Fibroblast of upper back skin (primary cell): ENCODE measurements around the gene ANKRD2.
"Not testable (repeated sequence)": the region's sequence is repeated elsewhere in the genome, so short reads cannot be mapped to it uniquely, and the experiment has no call there.

ENCODE experiments used
- DNase-seq: peaks from one replicate; pipeline ENCODE4 v3.0.0-alpha.2; 2013

The ANKRD2 gene, protein sequence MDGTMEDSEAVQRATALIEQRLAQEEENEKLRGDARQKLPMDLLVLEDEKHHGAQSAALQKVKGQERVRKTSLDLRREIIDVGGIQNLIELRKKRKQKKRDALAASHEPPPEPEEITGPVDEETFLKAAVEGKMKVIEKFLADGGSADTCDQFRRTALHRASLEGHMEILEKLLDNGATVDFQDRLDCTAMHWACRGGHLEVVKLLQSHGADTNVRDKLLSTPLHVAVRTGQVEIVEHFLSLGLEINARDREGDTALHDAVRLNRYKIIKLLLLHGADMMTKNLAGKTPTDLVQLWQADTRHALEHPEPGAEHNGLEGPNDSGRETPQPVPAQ

DNA sequence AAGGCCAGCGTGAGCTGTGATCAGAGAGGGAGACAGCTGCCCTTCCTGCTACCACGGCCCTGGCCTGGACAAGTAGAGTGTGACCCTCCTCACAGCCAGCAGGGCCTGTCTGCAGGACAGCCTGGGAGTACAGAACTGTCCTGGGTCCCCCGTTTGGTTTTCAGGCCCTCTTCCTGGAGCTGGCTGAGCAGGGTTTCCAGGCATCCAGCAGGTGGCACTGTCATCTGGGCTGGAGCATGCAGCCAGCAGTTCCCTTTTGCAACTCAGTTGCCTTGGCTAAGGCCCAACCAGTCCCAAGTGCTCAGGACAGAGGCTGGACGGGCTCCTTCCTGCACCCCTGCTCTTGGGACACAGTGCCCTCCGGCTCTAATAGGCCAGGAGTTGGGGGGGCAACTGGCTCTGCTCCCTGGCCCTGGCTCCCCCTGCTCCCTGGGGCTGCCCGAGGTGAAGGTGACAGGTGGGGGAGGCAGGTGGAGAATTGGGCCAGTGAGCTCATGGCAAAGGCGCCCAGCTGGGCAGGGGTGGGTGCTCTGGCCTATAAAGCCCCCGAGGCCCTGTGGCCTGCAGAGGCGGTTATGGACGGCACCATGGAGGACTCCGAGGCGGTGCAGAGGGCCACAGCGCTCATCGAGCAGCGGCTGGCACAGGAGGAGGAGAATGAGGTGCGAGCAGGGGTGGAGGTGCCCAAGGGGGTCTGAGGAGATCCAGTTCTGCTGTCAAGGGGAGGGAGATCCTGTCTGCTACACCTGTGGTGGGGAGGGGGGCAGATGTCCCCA lies at the start of gene ANKRD2:
ANKRD2 (plus strand) TSS at position 566 of the 776 bp plus-strand sequence; CDS start at position 576, 10 bp downstream.
- peak; percentile 71 for DNase-seq

DNA sequence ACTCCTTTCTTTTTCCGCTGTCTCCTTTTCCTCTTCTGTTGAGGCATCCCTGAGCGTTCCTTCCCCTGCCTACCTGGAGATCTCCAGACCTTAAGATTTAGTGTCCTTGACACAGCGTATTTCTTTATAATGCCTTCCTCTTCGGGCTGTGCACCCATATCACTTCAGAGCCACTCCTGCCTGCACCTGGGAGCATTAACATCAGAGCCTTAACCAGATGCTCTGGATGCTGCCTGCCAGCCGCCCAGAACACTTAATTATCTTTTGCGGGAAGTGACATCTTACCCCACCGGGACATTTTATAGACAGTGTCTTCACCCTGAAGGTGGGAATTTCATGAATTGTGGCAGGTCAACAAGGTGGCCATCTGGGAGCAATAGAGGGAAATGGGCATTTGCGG lies 49.6 kb upstream of the ANKRD2 start:
- no peak for DNase-seq

DNA sequence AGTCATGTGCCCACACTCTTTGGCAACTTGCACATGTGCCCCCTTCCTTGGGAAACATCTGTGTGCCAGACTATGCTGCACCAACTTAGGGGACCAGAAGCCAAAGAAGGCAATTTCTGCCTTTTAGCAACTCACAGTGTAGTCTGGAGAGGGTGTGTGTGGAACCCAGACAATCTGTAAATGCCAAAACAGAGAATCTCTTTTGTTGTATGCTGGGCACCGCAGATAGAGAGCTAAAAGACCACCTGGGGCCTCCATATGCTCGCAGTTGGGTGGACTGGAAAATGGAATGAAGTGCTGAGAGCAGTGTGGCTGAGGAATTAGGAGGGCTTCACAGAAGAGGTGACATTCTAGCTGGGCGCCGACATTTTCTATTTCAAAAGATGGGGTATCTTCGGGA lies 47.5 kb upstream of the ANKRD2 start:
- DNase-seq: no peak

DNA sequence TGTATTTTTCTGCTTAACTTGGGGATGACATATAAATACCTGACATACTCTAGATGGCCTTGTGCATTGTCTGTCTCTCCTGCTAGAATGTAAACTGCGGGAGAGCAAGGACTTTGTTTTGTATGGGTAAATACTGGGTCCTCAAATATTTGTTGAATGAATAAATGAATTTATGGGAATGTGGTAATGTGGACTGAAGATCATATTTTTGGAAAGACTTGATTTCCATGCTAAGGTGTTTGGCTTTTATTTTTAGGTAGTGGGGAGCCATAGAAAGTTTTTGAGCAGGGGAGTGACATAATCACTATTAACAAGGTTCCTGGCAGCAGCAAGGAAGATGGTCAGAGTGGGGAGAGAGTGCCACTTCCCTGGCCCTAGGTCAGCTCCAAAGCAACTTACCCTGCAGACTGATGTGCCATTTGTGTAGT lies 46.9 kb upstream of the ANKRD2 start:
- DNase-seq: no peak

DNA sequence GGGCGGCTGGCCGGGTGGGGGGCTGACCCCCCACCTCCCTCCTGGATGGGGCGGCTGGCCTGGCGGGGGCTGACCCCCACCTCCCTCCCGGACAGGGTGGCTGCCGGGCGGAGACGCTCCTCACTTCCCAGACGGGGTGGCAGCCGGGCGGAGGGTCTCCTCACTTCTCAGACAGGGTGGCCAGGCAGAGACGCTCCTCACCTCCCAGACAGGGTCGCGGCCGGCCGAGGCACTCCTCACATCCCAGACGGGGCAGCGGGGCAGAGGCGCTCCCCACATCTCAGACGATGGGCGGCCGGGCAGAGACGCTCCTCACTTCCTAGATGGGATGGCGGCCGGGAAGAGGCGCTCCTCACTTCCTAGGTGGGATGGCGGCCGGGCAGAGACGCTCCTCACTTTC lies 43.7 kb upstream of the ANKRD2 start:
- not testable (repeated sequence) for DNase-seq

DNA sequence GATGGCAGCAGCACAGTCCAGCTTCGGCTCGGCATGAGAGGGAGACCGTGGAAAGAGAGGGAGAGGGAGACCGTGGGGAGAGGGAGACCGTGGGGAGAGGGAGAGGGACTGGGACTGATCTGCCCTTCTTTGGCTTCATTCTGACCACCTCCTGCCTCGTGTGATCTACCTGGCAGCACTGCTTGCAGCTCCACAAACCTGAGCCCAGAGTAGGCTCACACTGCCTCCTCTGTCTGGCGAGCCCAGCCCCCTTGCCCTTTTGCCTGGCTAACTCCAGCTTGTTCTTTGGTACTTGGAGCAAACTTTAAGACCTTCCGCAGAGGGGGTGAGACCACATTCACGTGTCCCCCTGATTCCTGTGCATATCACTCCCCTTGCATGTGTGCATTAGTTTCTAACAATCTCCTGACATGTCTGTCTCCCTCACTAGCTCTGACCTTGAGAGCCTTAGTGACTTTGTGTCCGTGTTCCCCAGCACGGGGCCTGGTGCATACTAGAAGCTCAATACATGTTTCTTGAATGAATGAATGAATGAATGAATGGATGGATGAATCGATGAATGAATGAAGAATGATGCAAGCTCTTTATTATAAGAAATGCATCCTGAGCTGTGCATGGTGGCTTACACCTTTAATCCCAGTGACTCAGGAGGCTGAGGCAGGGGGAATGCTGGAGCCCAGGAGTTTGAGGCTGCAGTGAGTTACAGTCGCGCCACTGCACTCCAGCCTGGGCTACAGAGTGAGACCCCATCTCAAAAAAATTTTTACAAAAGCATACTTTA lies 42.7 kb upstream of the ANKRD2 start:
- DNase-seq: no peak

DNA sequence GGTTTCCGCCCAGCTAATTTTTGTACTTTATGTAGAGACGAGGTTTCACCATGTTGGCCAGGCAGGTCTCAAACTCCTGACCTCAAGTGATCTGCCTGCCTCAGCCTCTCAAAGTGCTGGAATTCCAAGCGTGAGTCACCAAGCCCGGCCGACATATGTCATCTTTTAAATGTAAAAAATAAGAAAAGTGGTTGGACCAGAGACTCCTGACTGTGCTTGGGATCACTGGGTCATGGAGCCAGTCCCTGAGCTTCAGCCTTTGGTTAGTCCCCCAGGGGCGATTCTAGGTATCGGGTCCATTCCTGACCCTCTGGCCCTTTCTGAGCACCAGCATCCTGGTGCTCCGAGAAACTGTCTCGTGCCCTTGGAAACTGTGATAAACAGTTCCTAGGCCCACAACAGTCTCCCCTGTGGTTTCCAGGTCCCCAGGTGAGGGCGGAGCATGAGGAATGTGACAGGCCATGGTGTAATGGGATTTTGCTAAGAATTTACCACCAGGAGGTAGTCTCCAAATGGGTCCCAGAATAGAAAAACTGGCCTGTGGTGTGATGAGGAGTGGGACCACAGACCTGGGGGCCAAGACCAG lies 41.1 kb upstream of the ANKRD2 start:
- peak; percentile 32 for DNase-seq

DNA sequence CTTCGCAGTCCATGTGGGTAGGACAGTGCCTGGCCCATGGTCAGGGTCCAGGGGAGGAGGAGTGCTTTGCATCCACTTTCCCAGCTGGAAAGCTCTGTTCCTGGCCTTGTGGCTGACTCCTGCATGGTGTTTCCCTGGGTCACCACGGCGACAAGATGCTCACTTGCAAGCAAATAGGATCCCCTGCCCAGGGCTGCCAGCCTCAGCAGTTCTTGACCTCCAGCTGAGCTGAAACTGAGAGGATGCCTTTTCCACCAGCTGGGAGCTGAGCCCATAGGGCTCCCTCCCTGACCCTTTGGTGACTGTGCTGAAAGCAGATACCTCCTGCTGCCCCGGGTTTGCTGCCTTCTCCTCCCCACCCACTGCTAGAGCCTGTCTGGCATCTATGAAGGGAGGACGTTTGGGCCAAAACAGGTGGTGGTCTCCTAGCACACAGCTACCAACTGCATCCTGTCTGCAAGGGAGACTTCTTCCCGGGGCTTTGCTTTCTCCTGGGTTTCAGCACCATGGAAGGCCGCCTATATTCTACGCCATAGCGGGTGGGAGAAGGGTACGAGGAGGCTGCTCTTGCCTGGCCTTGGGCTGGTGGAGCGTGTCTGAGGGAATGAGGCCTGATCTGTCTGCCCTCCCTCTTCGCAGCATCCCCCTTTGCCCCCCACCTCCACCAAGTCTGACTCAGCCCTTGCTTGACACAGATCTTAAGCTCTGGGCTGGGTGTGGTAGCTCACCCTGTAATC lies 39.5 kb upstream of the ANKRD2 start:
- peak; percentile 28 for DNase-seq

DNA sequence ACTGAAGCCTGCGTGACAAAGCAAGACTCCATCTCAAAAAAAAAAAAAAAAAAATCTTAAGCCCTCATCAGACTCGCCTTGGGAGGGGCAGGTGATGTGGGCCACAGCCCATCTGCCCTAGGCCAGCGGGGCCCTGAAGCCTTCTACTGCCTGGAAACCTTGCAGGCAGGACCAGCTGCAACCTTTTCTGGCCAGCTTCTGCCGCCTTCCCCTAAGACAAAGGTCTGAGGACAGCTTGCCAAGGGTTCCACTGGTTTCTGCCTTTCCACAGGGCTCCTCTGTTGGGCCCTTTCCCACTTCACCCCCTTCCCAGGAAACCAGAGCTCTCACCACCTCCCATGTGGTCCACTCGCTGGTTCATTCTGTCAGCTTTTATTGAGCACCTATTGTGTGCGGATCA lies 38.7 kb upstream of the ANKRD2 start:
- DNase-seq: no peak

DNA sequence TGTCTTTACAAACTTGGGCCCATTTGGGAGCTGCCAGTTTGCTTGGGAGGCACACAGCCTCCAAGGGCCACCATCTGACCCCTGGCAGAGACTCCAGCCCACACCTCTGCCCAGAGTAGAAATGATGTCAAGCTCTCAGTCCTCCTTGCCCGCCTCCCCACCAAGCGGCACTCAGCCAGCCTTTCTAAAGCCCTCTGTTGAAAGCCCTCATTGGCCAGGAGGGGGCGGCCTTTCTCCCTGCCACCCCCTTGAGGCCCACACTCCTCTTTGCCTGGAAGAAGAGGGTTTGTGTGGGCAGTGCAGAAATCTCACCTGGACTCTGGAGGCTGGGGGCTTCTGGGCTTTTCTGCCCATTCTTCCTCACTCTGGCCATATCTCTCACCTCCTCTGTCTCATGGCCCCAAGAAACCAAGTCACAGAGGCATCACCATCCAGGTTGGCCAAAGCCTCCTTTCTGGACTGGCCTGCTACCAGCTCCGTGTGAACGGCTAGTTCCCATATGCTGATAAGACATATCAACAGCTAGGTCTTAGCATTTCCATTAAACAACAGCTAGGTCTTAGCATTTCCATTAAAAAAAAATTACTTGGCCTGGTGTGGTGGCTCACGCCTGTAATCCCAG lies 37.7 kb upstream of the ANKRD2 start:
- no peak for DNase-seq

DNA sequence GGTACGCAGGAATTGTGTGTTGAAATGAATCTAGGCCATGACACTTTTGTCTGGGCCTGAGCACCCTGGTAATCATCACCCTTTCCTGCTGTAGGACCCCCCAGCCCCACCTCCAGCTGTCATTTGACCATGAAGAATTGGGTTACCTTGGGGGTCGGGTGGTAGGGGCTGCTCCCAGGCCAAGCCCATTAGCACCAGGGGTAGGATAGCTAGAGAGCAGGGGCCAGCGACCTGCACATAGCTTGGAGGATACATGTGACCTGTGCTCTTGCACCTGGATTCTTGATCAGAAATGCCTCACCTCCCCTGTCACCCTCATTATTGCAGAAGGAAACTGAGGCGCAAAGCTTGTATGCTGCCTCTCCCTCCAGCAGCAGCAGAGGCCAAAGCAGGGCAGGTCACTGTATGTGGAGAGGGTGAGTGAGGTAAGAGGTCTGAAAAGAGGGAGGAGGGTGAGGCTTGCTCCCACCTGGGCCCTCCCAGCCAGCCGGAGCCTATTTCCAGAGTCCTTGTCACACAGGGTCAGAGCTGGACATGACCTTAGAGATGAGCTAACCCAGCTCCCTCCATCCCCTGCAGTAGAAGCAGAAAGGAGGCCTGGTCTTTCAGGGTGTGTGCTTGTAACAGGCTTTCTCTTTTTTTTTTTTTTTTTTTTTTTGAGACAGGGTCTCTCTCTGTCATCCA lies 35.3 kb upstream of the ANKRD2 start:
- no peak for DNase-seq

DNA sequence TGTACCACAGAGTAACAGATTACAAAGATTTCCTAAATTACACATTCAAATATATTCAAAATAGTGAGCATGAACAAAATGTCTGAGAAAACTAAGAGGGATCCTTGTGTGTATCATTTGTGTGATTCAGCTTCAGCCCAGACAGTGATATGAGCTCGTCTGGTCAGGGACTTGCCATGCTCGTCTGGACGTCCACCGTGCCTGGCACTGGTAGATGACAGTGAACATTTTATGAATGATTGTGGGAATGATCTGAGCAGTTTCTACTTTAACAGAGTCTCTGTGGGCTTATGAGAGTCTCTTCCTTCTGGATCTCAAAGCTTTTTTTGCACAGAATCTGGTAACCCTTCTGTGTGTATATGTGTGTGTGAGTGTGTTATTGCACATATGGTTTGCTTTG lies 34.2 kb upstream of the ANKRD2 start:
- peak; percentile 53 for DNase-seq

DNA sequence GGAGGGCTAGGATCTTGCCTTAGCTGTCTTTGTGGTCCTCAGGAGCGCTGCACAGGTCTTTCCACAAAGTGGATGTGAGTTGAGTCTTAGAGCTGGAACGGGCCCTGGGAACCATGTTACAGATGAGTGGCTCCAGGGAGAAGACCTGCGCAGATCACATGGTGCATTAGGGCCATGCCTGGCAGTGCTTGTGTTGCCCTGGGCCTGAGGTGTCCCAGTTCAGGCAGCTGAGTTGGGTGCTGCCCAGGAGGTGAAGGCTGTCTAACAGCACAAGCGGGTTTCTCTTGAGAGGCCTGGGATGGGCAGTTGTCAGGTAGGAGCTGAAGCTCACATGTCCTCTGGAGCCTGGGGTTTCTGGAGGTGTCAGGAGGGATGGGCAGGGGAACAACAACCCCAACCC lies 33.7 kb upstream of the ANKRD2 start:
- no peak for DNase-seq

DNA sequence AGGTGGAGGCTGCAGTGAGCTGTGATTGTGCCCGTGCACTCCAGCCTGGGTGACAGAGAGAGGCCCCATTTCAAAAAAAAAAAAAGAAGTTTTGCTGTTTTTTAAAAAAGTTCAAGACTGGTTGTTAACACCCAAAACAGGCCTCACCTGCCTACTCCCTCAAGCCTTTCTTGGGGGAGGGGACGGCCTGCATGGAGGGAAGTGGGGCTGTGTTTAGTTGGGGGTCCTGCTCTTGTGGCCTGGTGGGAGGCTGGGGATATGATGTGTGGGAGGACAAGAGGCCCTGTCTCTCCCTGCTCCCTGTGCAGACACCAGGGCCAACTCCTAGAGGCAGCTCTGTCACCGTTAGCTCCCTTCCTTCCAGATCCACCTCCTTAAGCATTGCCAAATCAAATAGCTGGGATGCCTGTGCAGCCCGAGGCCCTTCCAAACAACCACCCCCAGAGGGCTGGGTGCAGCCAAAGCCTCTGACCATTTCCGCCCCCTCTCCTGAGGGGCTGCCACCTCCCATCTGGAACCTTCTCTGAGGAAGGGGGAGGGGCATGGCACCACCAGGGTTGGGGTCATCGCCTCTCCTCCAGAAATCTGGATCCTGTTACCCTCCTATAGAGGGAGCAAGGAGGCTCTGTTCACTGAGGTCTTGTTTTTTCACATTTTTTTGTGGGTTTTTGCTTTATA lies 32.9 kb upstream of the ANKRD2 start:
- peak; percentile 88 for DNase-seq

DNA sequence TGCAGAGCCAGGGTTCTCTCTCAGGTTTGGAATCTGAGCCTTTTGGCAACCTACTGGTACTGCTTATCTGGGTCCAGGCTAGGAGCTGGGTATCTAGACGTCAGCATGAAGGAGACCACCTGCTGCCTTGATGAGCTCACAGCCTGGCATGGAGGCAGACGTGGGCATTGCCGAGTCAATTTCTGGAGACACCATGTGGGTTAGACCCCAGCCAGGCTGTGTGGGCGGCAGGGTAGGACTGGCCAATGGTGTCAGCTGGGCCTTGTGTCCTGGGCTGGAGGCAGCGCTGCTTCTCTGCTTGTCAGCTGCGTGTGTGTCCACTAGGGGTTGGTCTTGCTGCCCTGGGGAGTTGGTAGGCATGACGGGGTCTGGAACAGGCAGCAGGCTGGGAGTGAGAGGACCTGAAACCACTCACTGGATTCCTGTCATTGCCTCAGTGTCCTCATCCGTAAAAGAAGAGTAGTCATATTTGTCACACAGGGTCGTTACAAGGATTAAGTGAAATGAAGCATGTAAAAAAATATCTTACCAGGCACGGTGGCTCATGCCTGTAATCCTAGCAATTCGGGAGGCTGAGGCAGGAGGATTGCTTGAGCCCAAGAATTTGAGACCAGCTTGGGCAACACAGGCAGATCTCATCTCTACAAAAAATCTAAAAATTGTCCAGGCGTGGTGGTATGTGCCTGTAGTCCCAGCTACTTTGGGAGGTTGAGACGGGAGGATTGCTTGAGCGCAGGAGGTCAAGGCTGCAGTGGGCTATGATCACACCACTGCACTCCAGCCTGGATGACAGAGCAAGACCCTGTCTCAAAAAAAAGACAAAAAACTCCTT lies 31.7 kb upstream of the ANKRD2 start:
- DNase-seq: no peak

DNA sequence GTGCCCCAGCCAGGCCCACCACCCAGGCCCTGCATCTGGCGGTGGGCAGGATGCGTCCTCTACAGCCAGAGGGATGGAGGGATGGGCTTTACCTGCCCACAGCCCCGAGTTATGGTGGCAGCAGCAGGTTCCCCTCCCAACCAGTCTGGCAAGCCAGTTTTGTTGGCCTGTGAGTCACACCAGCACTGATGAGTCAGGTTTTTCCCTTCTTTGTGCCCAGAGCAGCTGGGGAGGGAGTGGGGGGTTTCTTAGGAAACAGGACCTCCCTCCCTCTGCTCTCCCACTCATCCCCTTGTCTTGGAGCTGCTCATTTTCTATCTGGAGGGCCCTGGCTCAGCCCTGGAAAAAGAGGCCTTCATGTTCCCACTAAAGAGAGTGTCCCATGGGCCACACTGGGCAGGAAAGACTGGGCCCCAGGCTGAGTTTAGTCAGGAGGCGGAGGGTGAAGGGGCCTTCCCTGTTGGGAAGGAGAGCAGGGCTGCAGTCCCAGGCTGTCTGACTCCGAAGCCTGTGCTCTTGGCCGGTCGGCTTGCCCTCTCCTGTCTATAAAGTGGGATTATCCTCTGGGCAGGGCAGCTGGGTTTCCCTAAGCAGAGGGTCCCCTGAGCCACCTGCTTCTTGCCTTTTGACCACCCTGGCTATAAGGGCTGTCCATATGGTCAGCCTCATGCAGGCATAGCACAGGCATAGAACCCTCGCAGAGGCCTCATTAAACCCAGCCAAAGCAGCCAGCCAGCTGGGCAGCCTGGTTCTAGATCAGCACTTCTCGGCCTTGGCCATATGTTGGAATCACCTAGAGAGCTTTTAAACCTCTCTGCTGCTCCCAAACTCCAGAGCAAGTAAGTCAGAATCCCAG lies 30.2 kb upstream of the ANKRD2 start:
- peak; percentile 95 for DNase-seq

DNA sequence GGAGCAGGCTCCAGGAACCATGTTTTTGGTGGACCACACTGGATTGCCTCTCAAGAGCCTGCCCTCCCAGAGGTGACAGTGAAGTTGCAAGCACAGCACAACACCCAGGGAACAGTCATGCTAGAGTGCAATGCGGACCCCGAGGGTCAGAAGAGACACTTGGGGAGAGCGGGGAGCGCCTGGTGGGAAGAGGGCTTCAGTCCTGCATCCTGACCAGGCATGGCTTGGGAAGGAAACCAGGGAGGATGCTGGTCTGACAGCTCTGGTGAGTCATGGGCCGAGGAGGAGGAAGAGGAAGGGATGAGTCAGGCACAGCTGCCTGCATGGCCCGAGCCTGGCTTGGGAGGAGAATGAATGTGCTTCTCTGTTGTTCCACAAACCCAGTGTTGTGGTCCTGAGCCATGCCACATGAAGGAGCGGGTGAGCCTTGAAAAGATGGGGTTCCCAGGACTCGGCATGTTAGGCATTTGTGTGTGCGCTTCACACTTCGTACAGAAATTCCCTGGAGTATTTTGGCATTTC lies 29.5 kb upstream of the ANKRD2 start:
- peak; percentile 97 for DNase-seq

DNA sequence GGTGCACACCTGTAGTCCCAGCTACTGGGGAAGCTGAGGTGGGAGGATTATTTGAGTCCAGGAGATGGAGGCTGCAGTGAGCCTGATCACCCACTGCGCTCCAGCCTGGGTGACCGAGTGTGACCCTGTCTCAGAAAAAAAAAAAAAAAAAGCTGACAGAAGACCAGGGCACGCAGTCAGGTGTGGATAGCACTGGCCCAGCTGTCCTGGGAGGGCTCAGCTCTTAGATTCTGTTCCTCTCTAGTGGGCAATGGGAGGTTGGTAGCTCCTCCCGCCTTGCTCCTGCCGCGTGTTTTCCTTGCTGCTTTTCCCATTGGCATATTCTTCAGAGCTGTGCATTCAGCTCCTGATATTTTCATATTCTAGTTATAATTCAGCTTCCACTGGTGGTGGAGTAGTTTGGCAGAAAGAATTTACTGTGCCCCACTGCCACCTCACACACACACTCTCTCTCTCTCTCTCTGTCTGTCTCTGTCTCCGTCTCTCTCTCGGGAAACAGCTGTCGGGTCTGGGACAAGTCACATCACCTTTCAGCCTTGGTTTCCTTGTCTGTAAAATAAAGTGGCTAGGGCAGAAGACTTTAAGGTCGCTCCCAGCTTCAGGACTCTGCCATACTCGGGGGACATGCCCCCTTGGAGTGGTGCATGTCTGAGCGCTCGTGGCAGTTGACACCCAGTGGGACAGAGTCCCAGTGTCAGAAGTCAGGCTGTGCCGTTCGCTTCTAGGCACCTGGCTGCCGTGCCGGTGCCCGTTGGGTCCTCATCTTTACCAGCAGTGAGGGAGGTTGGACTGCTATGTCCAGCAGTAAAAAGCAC lies 25.9 kb upstream of the ANKRD2 start:
- DNase-seq: no peak
